Trophoblast cell (in vitro differentiated cells and primary cell): ENCODE results near the gene IL10RA.
A peak's percentile ranks its signal among the peaks of the same experiment; 100 is the strongest.
"Not testable (repeated sequence)": the region's sequence is repeated elsewhere in the genome, so short reads cannot be mapped to it uniquely, and the experiment has no call there.

Source experiments
- DNase-seq, 2 donors: peaks; one replicate each; pipeline ENCODE4 v3.0.0-alpha.2; 2016
- H2AFZ ChIP-seq: 2 replicates; pipeline ENCODE4 v1.6.1; 2013; ENCODE audit warnings: low read length, moderate library complexity, mild to moderate bottlenecking; ENCODE audit not compliant: insufficient read depth, poor library complexity
- H2AK5ac ChIP-seq: 2 replicates; pipeline ENCODE4 v1.6.1; 2013; ENCODE audit warnings: mild to moderate bottlenecking, low read length
- H2BK120ac ChIP-seq: 2 replicates; pipeline ENCODE4 v1.6.1; 2013; ENCODE audit warnings: low read length, mild to moderate bottlenecking, moderate library complexity; ENCODE audit not compliant: insufficient read depth, poor library complexity
- H2BK12ac ChIP-seq: 2 replicates; pipeline ENCODE4 v1.6.1; 2013; ENCODE audit warnings: mild to moderate bottlenecking, low read length, moderate library complexity
- H2BK5ac ChIP-seq: 2 replicates; pipeline ENCODE4 v1.6.1; 2013; ENCODE audit warnings: low read length, low read depth, moderate library complexity, mild to moderate bottlenecking; ENCODE audit not compliant: poor library complexity
- H3K14ac ChIP-seq: 2 replicates; pipeline ENCODE4 v1.6.1; 2013; ENCODE audit warnings: mild to moderate bottlenecking, low read length
- H3K18ac ChIP-seq: 2 replicates; pipeline ENCODE4 v1.6.1; 2013; ENCODE audit warnings: mild to moderate bottlenecking, low read length
- H3K23ac ChIP-seq: 2 replicates; pipeline ENCODE4 v1.6.1; 2013; ENCODE audit warnings: low read length
- H3K27ac ChIP-seq: 2 replicates; pipeline ENCODE4 v1.5.1; 2013; ENCODE audit warnings: low read depth, mild to moderate bottlenecking, inconsistent platforms, low read length, moderate library complexity
- H3K27me3 ChIP-seq: 2 replicates; pipeline ENCODE4 v1.6.1; 2013; ENCODE audit warnings: inconsistent platforms, mild to moderate bottlenecking, low read length, moderate library complexity; ENCODE audit not compliant: insufficient read depth
- H3K36me3 ChIP-seq, 2 experiments: 1 replicate in 1 of 2; 2 replicates in 1 of 2; pipeline ENCODE4 v1.6.1; 2013; ENCODE audit warnings: low read length in 2 of 2, mild to moderate bottlenecking in 2 of 2, moderate library complexity in 1 of 2; ENCODE audit not compliant: insufficient read depth in 2 of 2, control insufficient read depth in 1 of 2
- H3K4ac ChIP-seq: 2 replicates; pipeline ENCODE4 v1.6.1; 2013; ENCODE audit warnings: low read depth, mild to moderate bottlenecking, low read length, moderate library complexity
- H3K4me1 ChIP-seq, 2 experiments: 1 replicate in 1 of 2; 2 replicates in 1 of 2; pipeline ENCODE4 v1.6.1; 2013; ENCODE audit warnings: low read length in 2 of 2, mild to moderate bottlenecking in 2 of 2, moderate library complexity in 1 of 2; ENCODE audit not compliant: insufficient read depth in 2 of 2, control insufficient read depth in 1 of 2
- H3K4me2 ChIP-seq: 2 replicates; pipeline ENCODE4 v1.6.1; 2013; ENCODE audit warnings: inconsistent platforms, mild to moderate bottlenecking, low read length, moderate library complexity
- H3K4me3 ChIP-seq: 2 replicates; pipeline ENCODE4 v1.5.1; 2013; ENCODE audit warnings: mild to moderate bottlenecking, low read depth, low read length, inconsistent platforms
- H3K79me1 ChIP-seq: one replicate; pipeline ENCODE4 v1.6.1; 2013; ENCODE audit warnings: low read length
- H3K79me2 ChIP-seq: 2 replicates; pipeline ENCODE4 v1.6.1; 2013; ENCODE audit warnings: low read length, mild to moderate bottlenecking; ENCODE audit not compliant: control insufficient read depth, insufficient read depth, poor library complexity
- H3K9ac ChIP-seq: 2 replicates; pipeline ENCODE4 v1.6.1; 2013; ENCODE audit warnings: mild to moderate bottlenecking, low read length
- H3K9me3 ChIP-seq: 2 replicates; pipeline ENCODE4 v1.6.1; 2013; ENCODE audit warnings: low read depth, mild to moderate bottlenecking, control low read depth, inconsistent platforms, low read length; ENCODE audit not compliant: insufficient read depth
- H4K12ac ChIP-seq: 2 replicates; pipeline ENCODE4 v1.6.1; 2013; ENCODE audit warnings: low read depth, mild to moderate bottlenecking, low read length, moderate library complexity
- H4K8ac ChIP-seq: 2 replicates; pipeline ENCODE4 v1.6.1; 2013; ENCODE audit warnings: low read depth, mild to moderate bottlenecking, low read length, moderate library complexity
- H4K91ac ChIP-seq: one replicate; pipeline ENCODE4 v1.6.1; 2013; ENCODE audit warnings: low read depth, mild to moderate bottlenecking, low read length, moderate library complexity
- WGBS: extraction: QIAGEN DNeasy Blood & Tissue Kit; methylation state at CpG from one replicate; pipeline ENCODE4 v1.1.7; 2013; ENCODE audit warnings: missing lambda C conversion rate; ENCODE audit not compliant: insufficient read length, insufficient coverage; ENCODE audit errors: extremely low coverage; 5-methylcytosine and 5-hydroxymethylcytosine counted together

IL10RA gene

GRCh38 chr11:117946842-117947526 is 39.2 kb upstream of the IL10RA start:
- Histone ChIP-seq H4K12ac (no peak overlapping the region), H3K9me3 (no peaks in the 10 kb centered on the region), H4K91ac (no peak overlapping the region), H3K4me2 (no peak overlapping the region), H3K9ac (no peak overlapping the region), H3K27ac (no peak overlapping the region), H3K27me3 (no peaks in the 10 kb centered on the region), H2BK120ac (no peak overlapping the region), H3K18ac (no peak overlapping the region), H2BK5ac (no peak overlapping the region), H3K14ac (no peak overlapping the region), H2BK12ac (no peak overlapping the region), H3K4me3 (no peak overlapping the region), H3K4ac (no peak overlapping the region), H3K4me1 (no peaks in the 10 kb centered on the region), H2AFZ (no peak overlapping the region), H3K79me1 (no peaks in the 10 kb centered on the region), H3K36me3 (no peaks in the 10 kb centered on the region), H3K79me2 (no peaks in the 10 kb centered on the region), H4K8ac (no peak overlapping the region), H2AK5ac (no peak overlapping the region), H3K23ac (no peak overlapping the region)
- WGBS = no CpG with 5 or more reads among the region's 7 CpGs
- DNase-seq = peak; percentile 90 to 96

- not testable (repeated sequence) for H3K4me1 ChIP-seq, DNase-seq, H4K12ac ChIP-seq, H4K8ac ChIP-seq, H3K18ac ChIP-seq, H3K23ac ChIP-seq, H3K36me3 ChIP-seq, H3K4me2 ChIP-seq, H2AK5ac ChIP-seq, H3K4ac ChIP-seq, H3K27ac ChIP-seq, H3K27me3 ChIP-seq, H3K79me1 ChIP-seq, H3K79me2 ChIP-seq, H2BK120ac ChIP-seq, H2AFZ ChIP-seq, H2BK12ac ChIP-seq, H3K4me3 ChIP-seq, H2BK5ac ChIP-seq, H3K14ac ChIP-seq, H4K91ac ChIP-seq, H3K9ac ChIP-seq, H3K9me3 ChIP-seq
- WGBS = no CpG with 5 or more reads among the region's 10 CpGs
These were observed 38.4 kb upstream of the IL10RA start for GRCh38 chr11:117947751-117948150.

DNA sequence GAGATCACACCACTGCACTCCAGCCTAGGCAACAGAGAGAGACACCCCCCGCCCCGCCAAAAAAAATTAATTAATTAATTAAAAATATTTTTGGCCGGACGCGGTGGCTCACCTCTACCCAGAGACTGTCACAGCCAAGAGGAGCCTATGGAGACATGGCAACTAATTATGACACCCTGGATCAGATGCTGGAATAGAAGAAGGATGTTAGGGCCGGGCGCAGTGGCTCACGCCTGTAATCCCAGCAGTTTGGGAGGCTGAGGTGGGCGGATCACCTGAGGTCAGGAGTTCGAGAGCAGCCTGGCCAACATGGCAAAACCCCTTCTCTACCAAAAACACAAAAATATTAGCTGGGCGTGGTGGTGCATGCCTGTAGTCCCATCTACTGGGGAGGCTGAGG is 37.7 kb upstream of the IL10RA start:
- not testable (repeated sequence) for H3K4me1 ChIP-seq, H4K91ac ChIP-seq, H3K27ac ChIP-seq

GRCh38 chr11:117949062-117949461 is 37.1 kb upstream of the IL10RA start:
- H3K79me2 ChIP-seq = no peaks in the 10 kb centered on the region
- H4K12ac ChIP-seq = no peak overlapping the region
- H2BK5ac ChIP-seq = no peak overlapping the region
- H3K36me3 ChIP-seq = no peaks in the 10 kb centered on the region
- H2AFZ ChIP-seq = no peak overlapping the region
- H3K4me3 ChIP-seq = no peak overlapping the region
- H4K8ac ChIP-seq = no peak overlapping the region
- H3K9me3 ChIP-seq = no peaks in the 10 kb centered on the region
- no peak overlapping the region for H2AK5ac ChIP-seq
- H3K9ac ChIP-seq = no peak overlapping the region
- H3K18ac ChIP-seq = no peak overlapping the region
- H4K91ac ChIP-seq = no peak overlapping the region
- no peak for DNase-seq
- H3K4ac ChIP-seq = no peak overlapping the region
- WGBS = no CpG with 5 or more reads among the region's 6 CpGs
- no peak overlapping the region for H3K23ac ChIP-seq
- no peak overlapping the region for H3K27ac ChIP-seq
- no peak overlapping the region for H3K4me2 ChIP-seq
- no peak overlapping the region for H3K14ac ChIP-seq
- no peaks in the 10 kb centered on the region for H3K4me1 ChIP-seq
- H3K79me1 ChIP-seq = no peaks in the 10 kb centered on the region
- H2BK12ac ChIP-seq = no peak overlapping the region
- H3K27me3 ChIP-seq = no peaks in the 10 kb centered on the region
- H2BK120ac ChIP-seq = no peak overlapping the region

More for the DNA sequence above, 37.7 kb upstream of the IL10RA start:
- not testable (repeated sequence) for H4K8ac ChIP-seq, H3K4me3 ChIP-seq, H2AFZ ChIP-seq, H3K14ac ChIP-seq, DNase-seq, H3K23ac ChIP-seq, H3K9ac ChIP-seq, H3K4me2 ChIP-seq, H2BK5ac ChIP-seq, H3K36me3 ChIP-seq, H2AK5ac ChIP-seq, H3K79me2 ChIP-seq, H4K12ac ChIP-seq, H3K18ac ChIP-seq, H3K27me3 ChIP-seq, H3K79me1 ChIP-seq, H3K4ac ChIP-seq, H2BK120ac ChIP-seq, H3K9me3 ChIP-seq, H2BK12ac ChIP-seq
- no CpG with 5 or more reads among the region's 11 CpGs for WGBS
